ENCODE measurements around the gene D2HGDH.

- TF ChIP-seq CTCF (conservative IDR thresholded peaks at IDR 0.05 in 1 of 2, IDR thresholded peaks at IDR 0.05 in 1 of 2; ENCODE audit: extremely low read depth in 1 of 2, insufficient read depth in 1 of 2, low read depth in 1 of 2, low read length in 2 of 2) (no peak), EZH2 (IDR thresholded peaks at IDR 0.05; ENCODE audit: borderline replicate concordance, low read length) (no peak)
Measured at GRCh38 chr2:241720560-241720959, 13.9 kb upstream of the D2HGDH start.

Data from mammary epithelial cell (primary cell).